GM21576 (cell line): ENCODE data around the gene REV3L.

ENCODE experiments used
- ATAC-seq: cut with Tn5 transposase; IDR thresholded peaks from one replicate; pipeline ENCODE4 v1.9.1; 2021; ENCODE audit warnings: mild to moderate bottlenecking, moderate library complexity; ENCODE audit not compliant: unreplicated experiment

Gene REV3L

GRCh38 chr6:111427341-111428116 is 55.5 kb downstream of the REV3L start:
- no peak for ATAC-seq

- no peak for ATAC-seq
Observed at GRCh38 chr6:111423960-111424846, 58.8 kb downstream of the REV3L start.

- ATAC-seq: no peak
Observed at GRCh38 chr6:111423055-111423633, 59.9 kb downstream of the REV3L start.

- no peak for ATAC-seq
Observed at GRCh38 chr6:111418971-111419693, 63.9 kb downstream of the REV3L start.

- ATAC-seq: no peak
Observed at GRCh38 chr6:111417946-111418345, 65.1 kb downstream of the REV3L start.

- ATAC-seq: no peak
Observed at GRCh38 chr6:111417181-111417585, 65.8 kb downstream of the REV3L start.

- no peak for ATAC-seq
Observed at GRCh38 chr6:111416529-111416928, 66.5 kb downstream of the REV3L start.

GRCh38 chr6:111414373-111414772 is 68.6 kb downstream of the REV3L start:
- no peak for ATAC-seq

- ATAC-seq: peak; percentile 66
Observed at GRCh38 chr6:111411978-111412566, 70.9 kb downstream of the REV3L start.

- ATAC-seq: no peak
Observed at GRCh38 chr6:111411046-111411445, 72.0 kb downstream of the REV3L start.

- ATAC-seq: no peak
Observed at GRCh38 chr6:111410371-111410770, 72.6 kb downstream of the REV3L start.

GRCh38 chr6:111409430-111409829 is 73.6 kb downstream of the REV3L start:
- ATAC-seq: no peak

GRCh38 chr6:111407686-111408085 is 75.3 kb downstream of the REV3L start:
- ATAC-seq: no peak

GRCh38 chr6:111406200-111406721 is 76.8 kb downstream of the REV3L start:
- peak; percentile 99 for ATAC-seq

- ATAC-seq: no peak
Observed at GRCh38 chr6:111403388-111403787, 79.6 kb downstream of the REV3L start.

GRCh38 chr6:111399626-111400025 is 83.4 kb downstream of the REV3L start:
- ATAC-seq: no peak

GRCh38 chr6:111388681-111389080 is 94.3 kb downstream of the REV3L start:
- ATAC-seq: no peak

- no peak for ATAC-seq
Observed at GRCh38 chr6:111382476-111383294, 100.3 kb downstream of the REV3L start.

- no peak for ATAC-seq
Observed at GRCh38 chr6:111381728-111382127, 101.3 kb downstream of the REV3L start.
